Lung (tissue), 12 donors: ENCODE measurements around the gene TMEM109. TPM values are rescaled to one million over a fixed set of nuclear protein-coding genes. Genes with fewer than 3 reads are reported as not detected.

Source experiments
- ATAC-seq: fragments of 200-7000 bp; cut with Tn5 transposase; one replicate; pipeline ENCODE4 v1.9.1; 2020; ENCODE audit warnings: moderate number of reproducible peaks; ENCODE audit not compliant: insufficient read depth, low FRiP score
- DNase-seq, 3 donors: peaks; one replicate each; pipeline ENCODE4 v3.0.0-alpha.2; 2013 to 2017
- H3K27ac ChIP-seq, 2 donors: one replicate each; pipeline ENCODE4 v1.5.1; 2013; ENCODE audit warnings: mild to moderate bottlenecking in 2 of 2, moderate library complexity in 2 of 2, control low read depth in 1 of 2, inconsistent platforms in 1 of 2, low read depth in 1 of 2, low read length in 1 of 2
- H3K27me3 ChIP-seq, 3 donors: one replicate each; pipeline ENCODE4 v1.5.1; 2013; ENCODE audit warnings: low read length in 2 of 3; ENCODE audit not compliant: control insufficient read depth in 3 of 3, insufficient read depth in 3 of 3
- H3K36me3 ChIP-seq, 4 donors: one replicate each; pipeline ENCODE4 v1.5.1; 2013; ENCODE audit warnings: low read length in 4 of 4, mild to moderate bottlenecking in 1 of 4, moderate library complexity in 1 of 4; ENCODE audit not compliant: control insufficient read depth in 4 of 4, insufficient read depth in 4 of 4
- H3K4me1 ChIP-seq, 5 donors: one replicate each; pipeline ENCODE4 v1.5.1; 2013; ENCODE audit warnings: low read length in 5 of 5, mild to moderate bottlenecking in 2 of 5, moderate library complexity in 1 of 5; ENCODE audit not compliant: control insufficient read depth in 5 of 5, insufficient read depth in 5 of 5
- H3K4me3 ChIP-seq: one replicate; pipeline ENCODE4 v1.5.1; 2013; ENCODE audit warnings: mild to moderate bottlenecking, control low read depth, moderate library complexity
- H3K9ac ChIP-seq, 2 donors: one replicate each; pipeline ENCODE4 v1.5.1; 2013; ENCODE audit warnings: low read length in 2 of 2, control low read depth in 1 of 2; ENCODE audit not compliant: insufficient read depth in 1 of 2
- H3K9me3 ChIP-seq, 4 donors: one replicate each; pipeline ENCODE4 v1.5.1; 2013; ENCODE audit warnings: low read length in 3 of 4, mild to moderate bottlenecking in 1 of 4, moderate library complexity in 1 of 4; ENCODE audit not compliant: control insufficient read depth in 4 of 4, insufficient read depth in 3 of 4
- CTCF ChIP-seq: IDR thresholded peaks from 2 replicates; pipeline ENCODE4 v1.5.1; 2012; ENCODE audit warnings: mild to moderate bottlenecking; ENCODE audit errors: control extremely low read depth, extremely low read depth
- WGBS, 2 donors: extraction: QIAGEN DNeasy Blood & Tissue Kit; methylation state at CpG; one replicate each; pipeline ENCODE4 v1.1.7; 2013; 5-methylcytosine and 5-hydroxymethylcytosine counted together
- polyA plus RNA-seq, 2 donors: library from polyadenylated mRNA; stranded (reverse); fragments of 200-250 nt; gene quantifications; one replicate each; pipeline ENCODE4 v1.2.1, GENCODE V29; 2013
- total RNA-seq, 2 donors: library from RNA; depleted of rRNA in 1 of 2; stranded (reverse); fragments of >200 nt in 1 of 2; gene quantifications; one replicate each; pipeline ENCODE4 v1.2.1, GENCODE V29; 2014 to 2021
- donor health status: control.
- donor health status: control.
- donor health status: Bipolar disorder and iron deficiency.
- donor health status: healthy.
- donor health status: DM: yes; HTN: yes; CAD: no.

TMEM109 gene
- total and polyA plus RNA-seq, 4 donors: 69.2 to 128 (median 99.3) TPM

DNA sequence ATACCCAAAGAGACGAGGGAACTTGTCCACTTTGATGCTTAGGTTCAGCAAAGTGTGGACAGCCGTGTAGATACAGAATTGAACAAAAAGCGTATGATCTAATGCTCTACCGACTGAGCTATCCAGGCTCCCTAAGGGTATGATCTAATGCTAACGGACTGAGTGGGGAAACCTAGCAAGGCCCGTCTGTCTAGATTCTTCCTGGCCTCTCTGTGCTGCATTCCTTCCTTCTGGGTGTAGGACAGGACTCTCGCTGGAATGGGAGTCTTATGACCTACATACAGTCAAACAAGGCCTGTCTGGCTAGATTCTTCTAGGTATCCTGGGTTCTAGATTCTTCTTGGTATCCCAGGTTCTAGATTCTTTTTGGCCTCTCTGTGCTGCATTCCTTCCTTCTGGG lies 46.4 kb downstream of the TMEM109 start:
- DNase-seq: no peak
- no peak for ATAC-seq
- Histone ChIP-seq H3K4me3 (no peak overlapping the region), H3K9ac (no peak overlapping the region), H3K4me1 (peaks cover 0 to 1% (median 0%) of the 10 kb centered on the region in 5 donors), H3K27me3 (no peaks in the 10 kb centered on the region), H3K9me3 (no peaks in the 10 kb centered on the region), H3K36me3 (no peaks in the 10 kb centered on the region), H3K27ac (no peak overlapping the region)
- no peak for TF ChIP-seq CTCF
- WGBS, 2 donors: 89 to 90% methylated on average over 7 of the region's 7 CpGs

DNA sequence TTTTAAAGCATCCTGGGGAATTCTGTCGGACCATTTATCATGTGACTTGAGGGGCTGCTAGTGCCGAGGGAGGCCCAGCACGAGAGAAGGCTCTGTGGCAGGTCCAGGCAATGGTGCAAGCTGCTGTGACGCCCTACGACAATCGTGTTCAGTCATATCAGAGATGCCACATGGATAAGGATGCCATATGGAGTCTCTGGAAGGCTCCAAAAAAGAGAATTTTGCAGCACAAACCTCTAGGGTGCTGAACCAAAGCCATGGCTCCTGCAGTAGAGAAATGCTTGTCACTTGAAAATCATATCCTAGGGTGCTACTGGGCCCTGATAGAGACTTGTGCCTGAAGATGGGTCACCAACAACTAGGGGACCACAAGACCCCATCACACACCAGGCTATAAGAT lies 50.8 kb downstream of the TMEM109 start:
- no peak for ATAC-seq
- no peaks in the 10 kb centered on the region for H3K36me3 ChIP-seq
- TF ChIP-seq CTCF: no peak
- no peak overlapping the region for H3K27ac ChIP-seq
- H3K4me1 ChIP-seq: no peaks in the 10 kb centered on the region
- H3K9me3 ChIP-seq: no peaks in the 10 kb centered on the region
- DNase-seq: no peak
- WGBS, 2 donors: 83 to 87% methylated on average over 6 of the region's 6 CpGs
- H3K4me3 ChIP-seq: no peak overlapping the region
- no peak overlapping the region for H3K9ac ChIP-seq
- no peaks in the 10 kb centered on the region for H3K27me3 ChIP-seq

DNA sequence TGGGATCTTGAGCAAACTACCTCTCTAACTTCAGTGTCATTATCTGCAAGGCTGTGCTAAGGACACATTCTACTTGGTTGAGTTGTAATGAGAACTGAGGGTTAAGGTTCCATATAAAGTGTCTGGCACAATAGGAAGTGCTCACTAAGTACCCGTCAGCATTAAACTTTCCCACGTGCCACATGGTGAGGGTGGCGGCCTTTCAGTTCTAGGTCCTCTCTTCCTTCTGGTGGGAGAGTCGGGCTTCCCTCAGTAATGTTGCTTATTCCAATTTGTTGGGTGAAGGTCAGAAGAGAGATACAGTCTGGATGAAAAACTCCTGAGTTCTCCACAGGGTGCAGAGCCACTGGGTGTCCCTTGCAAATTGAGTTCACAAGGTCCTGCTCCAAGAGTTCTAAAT lies 52.9 kb downstream of the TMEM109 start:
- Histone ChIP-seq H3K9me3 (no peaks in the 10 kb centered on the region), H3K27me3 (no peaks in the 10 kb centered on the region), H3K9ac (no peak overlapping the region), H3K27ac (no peak overlapping the region), H3K4me3 (no peak overlapping the region), H3K4me1 (no peaks in the 10 kb centered on the region), H3K36me3 (no peaks in the 10 kb centered on the region)
- TF ChIP-seq CTCF: no peak
- 69 to 70% methylated on average over 4 of the region's 4 CpGs for WGBS, 2 donors
- DNase-seq: no peak
- ATAC-seq: no peak

GRCh38 chr11:60968223-60968622 lies 54.3 kb downstream of the TMEM109 start:
- no peak for ATAC-seq
- Histone ChIP-seq H3K9me3 (no peaks in the 10 kb centered on the region), H3K27ac (no peak overlapping the region), H3K27me3 (no peaks in the 10 kb centered on the region), H3K9ac (no peak overlapping the region), H3K4me1 (no peaks in the 10 kb centered on the region), H3K36me3 (no peaks in the 10 kb centered on the region), H3K4me3 (no peak overlapping the region)
- 94 to 96% methylated on average over 1 of the region's 1 CpG for WGBS, 2 donors
- TF ChIP-seq CTCF: no peak
- DNase-seq: no peak
